Natural killer cell (primary cell): ENCODE results near the gene LDB2. TPM values are rescaled to one million over a fixed set of nuclear protein-coding genes. Genes with fewer than 3 reads are reported as not detected.

Source experiments
- ATAC-seq, 3 donors: fragments of 150-1000 bp in 2 of 3; fragments of 200-7000 bp in 1 of 3; cut with Tn5 transposase; 1 replicate in 1 of 3; 2 replicates in 2 of 3; pipeline ENCODE4 v1.10.0; 2021; ENCODE audit warnings: mild to moderate bottlenecking in 2 of 3, moderate library complexity in 2 of 3
- DNase-seq, 2 donors: peaks; one replicate each; pipeline versions ENCODE4 v3.0.0 to v3.0.0-alpha.2; 2013 to 2021; ENCODE audit warnings: mixed read lengths in 1 of 2
- H3K27ac ChIP-seq: one replicate; pipeline ENCODE4 v1.5.1; 2013; ENCODE audit warnings: mild to moderate bottlenecking, low read length
- H3K27me3 ChIP-seq: one replicate; pipeline ENCODE4 v1.6.1; 2013; ENCODE audit warnings: low read length; ENCODE audit not compliant: control insufficient read depth, insufficient read depth
- H3K36me3 ChIP-seq: one replicate; pipeline ENCODE4 v1.6.1; 2013; ENCODE audit warnings: low read length; ENCODE audit not compliant: control insufficient read depth, insufficient read depth
- H3K4me1 ChIP-seq: one replicate; pipeline ENCODE4 v1.6.1; 2013; ENCODE audit warnings: low read length; ENCODE audit not compliant: control insufficient read depth, insufficient read depth
- H3K4me3 ChIP-seq: one replicate; pipeline ENCODE4 v1.5.1; 2013; ENCODE audit warnings: low read length
- H3K9me3 ChIP-seq: one replicate; pipeline ENCODE4 v1.6.1; 2013; ENCODE audit warnings: low read length; ENCODE audit not compliant: control insufficient read depth, insufficient read depth
- H3K27ac Mint-ChIP-seq, 2 donors: one replicate each; pipeline ENCODE4 v1.8.0; 2022; ENCODE audit warnings: mild to moderate bottlenecking in 2 of 2, mixed read lengths in 2 of 2, moderate library complexity in 1 of 2
- H3K27me3 Mint-ChIP-seq, 2 donors: one replicate each; pipeline ENCODE4 v1.8.0; 2022; ENCODE audit warnings: low read depth in 2 of 2, mixed read lengths in 2 of 2
- H3K36me3 Mint-ChIP-seq: one replicate; pipeline ENCODE4 v1.8.0; 2022; ENCODE audit warnings: mixed read lengths
- H3K4me1 Mint-ChIP-seq, 2 donors: one replicate each; pipeline ENCODE4 v1.8.0; 2022; ENCODE audit warnings: mixed read lengths in 2 of 2
- H3K4me3 Mint-ChIP-seq: one replicate; pipeline ENCODE4 v1.8.0; 2022; ENCODE audit warnings: mild to moderate bottlenecking, moderate library complexity, mixed read lengths
- H3K9me3 Mint-ChIP-seq, 2 donors: one replicate each; pipeline ENCODE4 v1.8.0; 2022; ENCODE audit warnings: mixed read lengths in 2 of 2
- WGBS: methylation state at CpG from one replicate; pipeline ENCODE4 v1.1.7; 2013; ENCODE audit warnings: missing lambda C conversion rate; ENCODE audit not compliant: insufficient coverage; 5-methylcytosine and 5-hydroxymethylcytosine counted together
- intact Hi-C: fragments of 100-400 bp; cut with micrococcal nuclease; formaldehyde crosslinking; loops from one replicate; pipeline ENCODE4 v1.14.2; 2022
- total RNA-seq, 4 donors: library from RNA; stranded (reverse); fragments of 120-200 nt in 1 of 4; gene quantifications; one replicate each; pipeline versions ENCODE4 v1.2.3 to v1.2.4, GENCODE V29; 2013 to 2022
- TF ChIP-seq, protein P1 (sequence below): fragments of 200-600 bp; IDR thresholded peaks from one replicate; pipeline ENCODE4 v1.8.0; 2022; ENCODE audit warnings: antibody characterized with exemption

Gene LDB2
- total RNA-seq, 3 donors from 2014 or later (not counting 1 experiment from before 2014, with no cell fraction given): 8.2 to 14.2 (median 13.6) TPM

DNA sequence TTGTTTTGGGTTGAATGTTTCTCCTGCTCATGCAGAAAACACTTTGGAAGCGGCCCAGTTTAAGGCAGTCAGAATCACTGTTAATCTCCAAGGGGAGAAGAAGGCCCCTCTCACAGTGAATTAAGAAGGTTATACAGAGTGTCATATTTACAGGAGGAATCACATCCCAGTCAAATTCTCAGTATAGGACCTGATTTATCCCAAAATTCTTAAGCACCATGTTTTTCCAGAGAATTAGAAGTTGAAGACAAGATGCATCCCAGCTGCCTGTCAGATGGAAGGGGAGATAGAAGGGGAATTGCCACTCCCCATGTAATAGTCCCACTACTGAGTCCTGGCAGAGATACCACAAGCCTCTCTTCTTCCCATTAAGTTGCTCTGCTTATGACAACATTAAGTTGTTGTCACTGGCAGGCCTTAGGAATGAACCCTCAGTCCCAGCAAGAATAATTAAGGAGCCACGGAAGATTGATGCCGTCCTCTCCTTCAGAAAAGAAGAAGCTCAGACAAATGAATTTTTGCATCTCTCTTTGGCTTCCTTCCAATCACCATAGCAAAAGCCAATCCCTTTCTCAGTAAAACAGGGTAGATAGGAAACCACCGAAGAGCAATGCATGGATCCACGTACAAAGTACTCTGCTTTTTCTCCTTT is 138.4 kb downstream of the LDB2 start:
- no peak overlapping the region for H3K27ac Mint-ChIP-seq
- DNase-seq: no peak
- H3K36me3 Mint-ChIP-seq: no peaks in the 10 kb centered on the region
- no peaks in the 10 kb centered on the region for H3K27me3 ChIP-seq
- ATAC-seq: no peak
- H3K4me1 Mint-ChIP-seq: no peaks in the 10 kb centered on the region
- intact Hi-C loops: no loop called here
- H3K27me3 Mint-ChIP-seq: no peaks in the 10 kb centered on the region
- no peaks in the 10 kb centered on the region for H3K9me3 ChIP-seq
- H3K9me3 Mint-ChIP-seq: no peaks in the 10 kb centered on the region
- TF ChIP-seq, protein P1, sequence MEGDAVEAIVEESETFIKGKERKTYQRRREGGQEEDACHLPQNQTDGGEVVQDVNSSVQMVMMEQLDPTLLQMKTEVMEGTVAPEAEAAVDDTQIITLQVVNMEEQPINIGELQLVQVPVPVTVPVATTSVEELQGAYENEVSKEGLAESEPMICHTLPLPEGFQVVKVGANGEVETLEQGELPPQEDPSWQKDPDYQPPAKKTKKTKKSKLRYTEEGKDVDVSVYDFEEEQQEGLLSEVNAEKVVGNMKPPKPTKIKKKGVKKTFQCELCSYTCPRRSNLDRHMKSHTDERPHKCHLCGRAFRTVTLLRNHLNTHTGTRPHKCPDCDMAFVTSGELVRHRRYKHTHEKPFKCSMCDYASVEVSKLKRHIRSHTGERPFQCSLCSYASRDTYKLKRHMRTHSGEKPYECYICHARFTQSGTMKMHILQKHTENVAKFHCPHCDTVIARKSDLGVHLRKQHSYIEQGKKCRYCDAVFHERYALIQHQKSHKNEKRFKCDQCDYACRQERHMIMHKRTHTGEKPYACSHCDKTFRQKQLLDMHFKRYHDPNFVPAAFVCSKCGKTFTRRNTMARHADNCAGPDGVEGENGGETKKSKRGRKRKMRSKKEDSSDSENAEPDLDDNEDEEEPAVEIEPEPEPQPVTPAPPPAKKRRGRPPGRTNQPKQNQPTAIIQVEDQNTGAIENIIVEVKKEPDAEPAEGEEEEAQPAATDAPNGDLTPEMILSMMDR: no peak
- no peaks in the 10 kb centered on the region for H3K36me3 ChIP-seq
- H3K4me3 Mint-ChIP-seq: no peak overlapping the region
- WGBS: 89% methylated on average over 5 of the region's 5 CpGs
- H3K4me1 ChIP-seq: no peaks in the 10 kb centered on the region
- H3K27ac ChIP-seq: no peak overlapping the region
- no peak overlapping the region for H3K4me3 ChIP-seq

DNA sequence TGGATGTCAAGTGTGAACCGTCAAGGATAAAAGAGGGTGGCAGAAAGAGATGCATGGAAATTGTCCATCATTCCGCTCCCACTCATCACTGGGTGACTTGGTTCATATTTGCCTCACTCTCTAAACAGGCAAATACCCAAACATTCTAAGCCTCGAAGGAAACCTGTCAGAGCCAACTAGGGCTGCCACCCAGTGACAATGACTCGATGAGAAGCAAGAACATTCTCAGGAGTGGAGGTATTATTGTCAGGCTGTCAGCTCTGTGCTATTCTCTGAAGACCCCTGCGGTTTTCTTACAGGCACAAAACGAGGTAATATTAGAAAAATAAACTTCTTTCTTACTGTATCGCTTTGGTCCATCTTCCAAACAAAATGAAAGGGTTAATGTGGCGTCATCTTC is 139.6 kb downstream of the LDB2 start:
- intact Hi-C loops: no loop called here
- no peak overlapping the region for H3K27ac ChIP-seq
- Mint-ChIP-seq H3K9me3 (no peaks in the 10 kb centered on the region), H3K4me1 (no peaks in the 10 kb centered on the region), H3K4me3 (no peak overlapping the region), H3K27me3 (no peaks in the 10 kb centered on the region), H3K27ac (no peak overlapping the region), H3K36me3 (no peaks in the 10 kb centered on the region)
- no peaks in the 10 kb centered on the region for H3K4me1 ChIP-seq
- H3K9me3 ChIP-seq: no peaks in the 10 kb centered on the region
- TF ChIP-seq, protein P1: no peak
- no peak for ATAC-seq
- no peaks in the 10 kb centered on the region for H3K27me3 ChIP-seq
- H3K36me3 ChIP-seq: no peaks in the 10 kb centered on the region
- no peak for DNase-seq
- whole genome bisulfite sequencing: 85% methylated on average over 7 of the region's 8 CpGs
- no peak overlapping the region for H3K4me3 ChIP-seq

DNA sequence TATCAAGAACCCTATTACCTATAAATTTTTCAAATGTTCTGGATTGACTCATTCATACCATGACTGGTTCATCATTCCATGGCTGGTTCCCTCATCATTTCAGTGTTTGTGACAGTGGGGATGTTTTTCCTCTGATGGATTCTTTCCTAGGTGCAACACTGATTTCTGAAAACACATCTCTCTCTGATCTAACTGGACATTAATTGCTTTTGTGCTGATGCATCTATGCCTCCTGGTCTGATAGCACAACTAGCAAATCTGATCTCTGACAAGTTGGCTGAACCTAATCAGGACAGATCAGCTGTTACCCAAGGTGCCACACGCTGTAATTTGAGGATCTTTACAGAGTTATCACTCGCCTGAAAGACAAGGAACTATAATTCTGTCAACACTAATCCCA is 140.2 kb downstream of the LDB2 start:
- Mint-ChIP-seq H3K4me3 (no peak overlapping the region), H3K27me3 (no peaks in the 10 kb centered on the region), H3K4me1 (no peaks in the 10 kb centered on the region), H3K27ac (no peak overlapping the region), H3K36me3 (no peaks in the 10 kb centered on the region), H3K9me3 (no peaks in the 10 kb centered on the region)
- Histone ChIP-seq H3K4me1 (no peaks in the 10 kb centered on the region), H3K36me3 (no peaks in the 10 kb centered on the region), H3K4me3 (no peak overlapping the region), H3K27ac (no peak overlapping the region), H3K27me3 (no peaks in the 10 kb centered on the region), H3K9me3 (no peaks in the 10 kb centered on the region)
- intact Hi-C loops: no loop called here
- DNase-seq (no peak), ATAC-seq (no peak)
- TF ChIP-seq, protein P1: no peak
- 74% methylated on average over 2 of the region's 2 CpGs for WGBS

DNA sequence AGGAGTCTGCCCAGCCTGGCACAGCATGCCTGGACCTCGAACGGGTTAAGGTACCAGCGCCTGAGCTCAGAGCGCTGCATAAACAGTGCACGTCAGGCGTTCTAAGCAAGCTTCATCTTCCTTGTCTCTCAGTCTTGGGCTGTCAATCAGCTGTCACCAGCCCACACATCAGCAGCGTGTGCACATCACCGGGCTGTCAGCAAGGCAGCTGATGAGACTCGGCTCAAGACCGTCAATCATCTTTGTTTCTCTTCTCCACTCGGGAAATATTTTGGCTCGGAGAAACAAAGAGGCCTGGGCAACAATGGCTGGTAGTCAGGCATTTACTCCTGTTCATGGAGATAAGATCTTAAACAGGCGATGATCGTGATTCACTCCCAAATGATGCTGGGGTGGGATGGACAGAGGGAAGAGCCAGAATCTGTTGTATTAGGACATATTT is 141.3 kb downstream of the LDB2 start:
- Mint-ChIP-seq H3K36me3 (no peaks in the 10 kb centered on the region), H3K27me3 (no peaks in the 10 kb centered on the region), H3K27ac (no peak overlapping the region), H3K9me3 (no peaks in the 10 kb centered on the region), H3K4me3 (no peak overlapping the region), H3K4me1 (no peaks in the 10 kb centered on the region)
- no peaks in the 10 kb centered on the region for H3K9me3 ChIP-seq
- H3K4me1 ChIP-seq: no peaks in the 10 kb centered on the region
- no peak overlapping the region for H3K4me3 ChIP-seq
- WGBS: 93% methylated on average over 14 of the region's 14 CpGs
- TF ChIP-seq, protein P1: no peak
- intact Hi-C loops: no loop called here
- no peaks in the 10 kb centered on the region for H3K36me3 ChIP-seq
- H3K27ac ChIP-seq: no peak overlapping the region
- DNase-seq (no peak), ATAC-seq (no peak)
- no peaks in the 10 kb centered on the region for H3K27me3 ChIP-seq
